Hepatocyte (in vitro differentiated cells): ENCODE measurements around the gene TESK1. TPM values are rescaled to one million over a fixed set of nuclear protein-coding genes. Genes with fewer than 3 reads are reported as not detected.
"Not testable (repeated sequence)": the region's sequence is repeated elsewhere in the genome, so short reads cannot be mapped to it uniquely, and the experiment has no call there.

Experiments used
- DNase-seq: peaks from one replicate; pipeline ENCODE4 v3.0.0-alpha.2; 2016; ENCODE audit warnings: low spot score
- H2AFZ ChIP-seq: fragments of 200-600 bp; sonication (generic); 2 replicates; pipeline ENCODE4 v1.6.0; 2016; ENCODE audit warnings: antibody characterized with exemption, mild to moderate bottlenecking
- H3K27ac ChIP-seq: fragments of 200-600 bp; sonication (generic); 2 replicates; pipeline ENCODE4 v1.5.1; 2016; ENCODE audit warnings: mild to moderate bottlenecking
- H3K27me3 ChIP-seq: fragments of 200-600 bp; sonication (generic); 2 replicates; pipeline ENCODE4 v1.6.1; 2016
- H3K36me3 ChIP-seq: fragments of 200-600 bp; sonication (generic); replicated peaks from 2 replicates; pipeline ENCODE4 v1.5.1; 2016; ENCODE audit warnings: low read depth; ENCODE audit not compliant: insufficient read depth
- H3K4me1 ChIP-seq: fragments of 200-600 bp; sonication (generic); 2 replicates; pipeline ENCODE4 v1.5.1; 2016; ENCODE audit warnings: mild to moderate bottlenecking, moderate library complexity; ENCODE audit not compliant: insufficient read depth
- H3K4me2 ChIP-seq: fragments of 200-600 bp; sonication (generic); 2 replicates; pipeline ENCODE4 v1.6.0; 2016
- H3K4me3 ChIP-seq: fragments of 200-600 bp; sonication (generic); 2 replicates; pipeline ENCODE4 v1.5.1; 2016; ENCODE audit warnings: mild to moderate bottlenecking
- H3K79me2 ChIP-seq: fragments of 200-600 bp; sonication (generic); 2 replicates; pipeline ENCODE4 v1.6.0; 2017; ENCODE audit warnings: mild to moderate bottlenecking
- H3K9me2 ChIP-seq: fragments of 200-600 bp; sonication (generic); replicated peaks from 2 replicates; pipeline ENCODE4 v1.6.0; 2017; ENCODE audit warnings: mild to moderate bottlenecking; ENCODE audit not compliant: insufficient read depth
- H3K9me3 ChIP-seq: fragments of 200-600 bp; sonication (generic); 2 replicates; pipeline ENCODE4 v1.5.1; 2016; ENCODE audit warnings: low read depth, mild to moderate bottlenecking
- H4K20me1 ChIP-seq: fragments of 200-600 bp; sonication (generic); 2 replicates; pipeline ENCODE4 v1.6.0; 2016; ENCODE audit warnings: mild to moderate bottlenecking; ENCODE audit not compliant: insufficient read depth, poor library complexity, severe bottlenecking
- EZH2 ChIP-seq: fragments of 200-600 bp; sonication (generic); IDR thresholded peaks from 2 replicates; pipeline ENCODE4 v1.6.1; 2016; ENCODE audit warnings: antibody characterized with exemption, mild to moderate bottlenecking, borderline replicate concordance
- EZH2phosphoT487 ChIP-seq: fragments of 200-600 bp; sonication (generic); IDR thresholded peaks from one replicate; pipeline ENCODE4 v1.6.1; 2018; ENCODE audit warnings: antibody characterized with exemption, mild to moderate bottlenecking, low read depth, moderate library complexity; ENCODE audit not compliant: unreplicated experiment, severe bottlenecking
- WGBS: methylation state at CpG from one replicate; pipeline ENCODE4 v1.1.6; 2016; ENCODE audit warnings: low lambda C conversion rate; ENCODE audit errors: missing lambda C conversion rate; 5-methylcytosine and 5-hydroxymethylcytosine counted together
- polyA plus RNA-seq: library from polyadenylated mRNA; unstranded; fragments of >200 nt; fragmentation: Nextera tagmentation; extraction: Ambion mirVana; gene quantifications from 2 replicates; pipeline ENCODE4 v1.2.1, GENCODE V29; 2016
- total RNA-seq: library from RNA; depleted of rRNA; stranded (reverse); fragments of >200 nt; gene quantifications from 2 replicates; pipeline ENCODE4 v1.2.3, GENCODE V29; 2014
- TF ChIP-seq, protein P1 (sequence below): fragments of 200-600 bp; sonication (generic); IDR thresholded peaks from 2 replicates; pipeline ENCODE4 v1.5.1; 2016; ENCODE audit warnings: antibody characterized with exemption, mild to moderate bottlenecking; ENCODE audit not compliant: poor library complexity

TESK1 gene
- total and polyA plus RNA-seq, 2 experiments from 2014 or later: 17.4 to 30.3 TPM

DNA sequence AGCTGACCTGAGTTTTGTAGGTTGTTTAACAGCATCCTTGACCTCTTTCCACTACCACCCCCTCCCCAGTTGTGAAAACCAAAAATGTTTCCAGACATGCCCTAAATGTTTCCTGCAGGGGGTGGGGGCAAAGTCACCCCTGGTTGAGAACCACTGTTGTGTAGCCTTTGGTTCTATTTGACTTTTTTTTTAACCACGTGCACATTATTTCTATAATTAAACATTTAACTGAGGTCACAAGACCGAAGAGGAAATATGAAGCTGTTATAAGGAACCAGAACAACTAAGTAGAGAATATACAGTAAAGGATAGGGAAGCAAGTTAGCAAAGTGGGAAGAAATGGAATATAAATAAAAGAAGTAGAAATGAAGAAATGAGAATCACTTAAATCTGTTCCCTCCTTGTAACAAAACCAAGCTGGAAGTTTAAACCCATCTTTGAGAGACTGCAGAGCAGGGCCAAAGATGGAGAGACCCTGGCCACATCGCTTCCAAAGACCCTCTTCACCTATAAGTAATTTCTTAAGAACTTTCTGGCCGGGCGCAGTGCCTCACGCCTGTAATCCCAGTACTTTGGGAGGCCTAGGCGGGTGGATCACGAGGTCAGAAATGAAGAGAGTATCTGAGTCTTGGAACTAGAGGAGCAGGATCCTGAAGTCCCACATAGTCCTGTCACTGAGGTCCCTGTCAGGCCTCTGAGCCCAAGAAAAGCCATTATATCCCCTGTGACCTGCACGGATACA is 31.2 kb downstream of the TESK1 start:
- 81% methylated on average over 9 of the region's 9 CpGs for WGBS
- H3K36me3 ChIP-seq: no peaks in the 10 kb centered on the region
- no peak overlapping the region for H3K27ac ChIP-seq

DNA sequence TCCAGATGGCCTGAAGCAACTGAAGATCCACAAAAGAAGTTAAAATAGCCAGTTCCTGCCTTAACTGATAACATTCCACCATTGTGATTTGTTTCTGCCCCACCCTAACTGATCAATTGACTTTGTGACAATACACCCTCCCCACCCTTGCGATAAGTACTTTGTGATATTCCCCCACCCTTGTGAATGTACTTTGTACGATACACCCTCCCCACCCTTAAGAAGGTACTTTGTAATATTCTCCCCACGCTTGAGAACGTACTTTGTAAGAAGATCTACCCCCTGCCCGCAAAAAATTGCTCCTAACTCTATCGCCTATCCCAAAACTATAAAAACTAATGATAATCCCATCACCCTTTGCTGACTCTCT is 31.8 kb downstream of the TESK1 start:
- not testable (repeated sequence) for H3K9me3 ChIP-seq, H2AFZ ChIP-seq, H3K4me3 ChIP-seq, H3K4me1 ChIP-seq, H3K4me2 ChIP-seq, H3K79me2 ChIP-seq, H3K27ac ChIP-seq, H4K20me1 ChIP-seq, H3K9me2 ChIP-seq, H3K36me3 ChIP-seq, H3K27me3 ChIP-seq, DNase-seq
- 86% methylated on average over 6 of the region's 6 CpGs for WGBS

More for the DNA sequence above, 31.2 kb downstream of the TESK1 start:
- no peak overlapping the region for H3K4me3 ChIP-seq
- TF ChIP-seq EZH2phosphoT487: no peak
- TF ChIP-seq, protein P1, sequence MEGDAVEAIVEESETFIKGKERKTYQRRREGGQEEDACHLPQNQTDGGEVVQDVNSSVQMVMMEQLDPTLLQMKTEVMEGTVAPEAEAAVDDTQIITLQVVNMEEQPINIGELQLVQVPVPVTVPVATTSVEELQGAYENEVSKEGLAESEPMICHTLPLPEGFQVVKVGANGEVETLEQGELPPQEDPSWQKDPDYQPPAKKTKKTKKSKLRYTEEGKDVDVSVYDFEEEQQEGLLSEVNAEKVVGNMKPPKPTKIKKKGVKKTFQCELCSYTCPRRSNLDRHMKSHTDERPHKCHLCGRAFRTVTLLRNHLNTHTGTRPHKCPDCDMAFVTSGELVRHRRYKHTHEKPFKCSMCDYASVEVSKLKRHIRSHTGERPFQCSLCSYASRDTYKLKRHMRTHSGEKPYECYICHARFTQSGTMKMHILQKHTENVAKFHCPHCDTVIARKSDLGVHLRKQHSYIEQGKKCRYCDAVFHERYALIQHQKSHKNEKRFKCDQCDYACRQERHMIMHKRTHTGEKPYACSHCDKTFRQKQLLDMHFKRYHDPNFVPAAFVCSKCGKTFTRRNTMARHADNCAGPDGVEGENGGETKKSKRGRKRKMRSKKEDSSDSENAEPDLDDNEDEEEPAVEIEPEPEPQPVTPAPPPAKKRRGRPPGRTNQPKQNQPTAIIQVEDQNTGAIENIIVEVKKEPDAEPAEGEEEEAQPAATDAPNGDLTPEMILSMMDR: no peak
- no peak for TF ChIP-seq EZH2
- no peak overlapping the region for H3K4me2 ChIP-seq
- DNase-seq: no peak
- H3K79me2 ChIP-seq: no peaks in the 10 kb centered on the region
- no peaks in the 10 kb centered on the region for H3K9me2 ChIP-seq
- H3K9me3 ChIP-seq: no peaks in the 10 kb centered on the region
- no peaks in the 10 kb centered on the region for H3K27me3 ChIP-seq
- no peaks in the 10 kb centered on the region for H4K20me1 ChIP-seq
- H2AFZ ChIP-seq: no peak overlapping the region
- no peaks in the 10 kb centered on the region for H3K4me1 ChIP-seq

DNA sequence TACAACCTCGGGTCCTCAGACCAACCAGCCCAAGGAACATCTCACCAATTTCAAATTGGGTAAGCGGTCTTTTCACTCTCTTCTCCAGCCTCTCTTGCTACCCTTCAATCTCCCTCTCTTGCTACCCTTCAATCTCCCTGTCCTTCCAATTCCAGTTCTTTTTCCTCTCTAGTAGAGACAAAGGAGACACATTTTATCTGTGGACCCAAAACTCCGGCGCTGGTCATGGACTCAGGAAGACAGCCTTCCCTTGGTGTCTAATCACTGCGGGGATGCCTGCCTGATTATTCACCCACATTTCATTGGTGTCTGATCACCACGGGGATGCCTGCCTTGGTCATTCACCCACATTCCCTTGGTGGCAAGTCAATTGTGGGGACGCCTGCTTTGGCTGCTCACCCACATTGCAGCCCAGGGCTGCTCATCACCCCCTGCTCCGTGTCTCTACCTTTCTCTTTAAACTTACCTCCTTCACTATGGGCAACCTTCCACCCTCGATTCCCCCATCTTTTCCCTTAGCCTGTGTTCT is 32.4 kb downstream of the TESK1 start:
- not testable (repeated sequence) for H3K9me3 ChIP-seq, DNase-seq, H2AFZ ChIP-seq, H3K4me2 ChIP-seq, H3K27me3 ChIP-seq, H3K4me1 ChIP-seq, H3K27ac ChIP-seq, H3K79me2 ChIP-seq, H3K4me3 ChIP-seq, H4K20me1 ChIP-seq, H3K9me2 ChIP-seq, H3K36me3 ChIP-seq
- WGBS: 96% methylated on average over 9 of the region's 9 CpGs

DNA sequence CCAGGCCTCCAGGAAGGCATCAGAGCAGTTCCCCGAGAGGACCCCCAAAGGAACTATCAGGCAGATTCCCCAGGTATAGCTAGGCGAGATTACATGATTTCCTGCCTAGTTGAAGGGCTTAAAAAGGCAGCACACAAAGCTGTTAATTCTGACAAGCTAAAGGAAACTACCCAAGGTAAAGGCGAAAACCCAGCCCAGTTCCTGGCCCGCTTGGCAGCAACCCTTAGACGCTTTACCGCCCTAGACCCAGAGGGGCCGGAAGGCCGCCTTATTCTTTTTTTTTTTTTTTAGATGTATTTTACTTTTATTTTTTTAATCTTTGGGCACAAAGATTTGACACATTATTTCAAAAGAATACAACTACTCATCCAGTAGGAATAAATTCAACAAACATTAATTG is 33.7 kb downstream of the TESK1 start:
- H2AFZ ChIP-seq, H3K4me3 ChIP-seq, DNase-seq, H4K20me1 ChIP-seq, H3K9me3 ChIP-seq, H3K27me3 ChIP-seq, H3K79me2 ChIP-seq, H3K4me1 ChIP-seq, H3K36me3 ChIP-seq, H3K27ac ChIP-seq, H3K9me2 ChIP-seq, H3K4me2 ChIP-seq: not testable (repeated sequence)
- 97% methylated on average over 7 of the region's 8 CpGs for WGBS

DNA sequence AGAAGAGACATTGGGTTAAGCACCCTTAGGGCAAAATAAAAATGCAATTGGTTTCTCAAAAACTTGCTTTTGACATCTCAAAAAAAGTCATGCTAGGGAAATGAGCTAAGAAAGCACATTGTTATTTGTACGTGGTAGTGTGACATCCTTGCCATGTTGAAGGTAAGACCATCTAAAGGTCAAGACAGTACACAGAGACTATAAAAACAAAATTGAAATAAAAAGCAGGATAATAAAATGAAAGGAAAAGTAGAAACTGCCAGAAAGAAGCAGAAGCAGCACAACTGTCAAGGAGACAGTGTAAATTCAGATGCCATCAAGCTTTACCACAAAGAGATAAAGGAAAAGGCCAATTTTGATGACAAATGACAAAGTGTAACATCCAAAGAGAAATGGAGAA is 34.2 kb downstream of the TESK1 start:
- H2AFZ ChIP-seq, H3K4me2 ChIP-seq, H3K9me2 ChIP-seq, H3K27me3 ChIP-seq, H4K20me1 ChIP-seq, H3K9me3 ChIP-seq, H3K27ac ChIP-seq, DNase-seq, H3K4me3 ChIP-seq, H3K4me1 ChIP-seq, H3K79me2 ChIP-seq, H3K36me3 ChIP-seq: not testable (repeated sequence)
- WGBS: 74% methylated on average over 1 of the region's 1 CpG
